Fibroblast of pulmonary artery (primary cell): ENCODE results near the gene DGKE.

Experiments
- DNase-seq: peaks from one replicate; pipeline ENCODE4 v3.0.0-alpha.2; 2010; ENCODE audit warnings: low read depth
- H3K4me3 ChIP-seq: replicated peaks from 2 replicates; pipeline ENCODE4 v1.5.1; 2011; ENCODE audit warnings: low read depth, mild to moderate bottlenecking, control low read depth, low read length, moderate library complexity
- CTCF ChIP-seq: IDR thresholded peaks from 2 replicates; pipeline ENCODE4 v1.5.1; 2011; ENCODE audit warnings: mild to moderate bottlenecking, control low read depth, low read length, inconsistent platforms; ENCODE audit errors: missing control alignments

Gene DGKE

GRCh38 chr17:56795221-56795865, 38.6 kb upstream of the DGKE start:
- no peak for DNase-seq
- no peak overlapping the region for H3K4me3 ChIP-seq
- TF ChIP-seq CTCF, result no peak

- no peak for TF ChIP-seq CTCF
- DNase-seq, result no peak
- no peak overlapping the region for H3K4me3 ChIP-seq
These were observed 37.4 kb upstream of the DGKE start for GRCh38 chr17:56796536-56796935.

- no peak for TF ChIP-seq CTCF
- peak; percentile 12 for DNase-seq
- no peak overlapping the region for H3K4me3 ChIP-seq
These were observed 35.0 kb upstream of the DGKE start for GRCh38 chr17:56798916-56799315.

GRCh38 chr17:56801459-56802178, 32.3 kb upstream of the DGKE start:
- H3K4me3 ChIP-seq, result no peak overlapping the region
- no peak for DNase-seq
- no peak for TF ChIP-seq CTCF

- H3K4me3 ChIP-seq, result no peak overlapping the region
- no peak for DNase-seq
- no peak for TF ChIP-seq CTCF
These were observed 30.9 kb upstream of the DGKE start for GRCh38 chr17:56803071-56803470.

GRCh38 chr17:56804454-56804853, 29.5 kb upstream of the DGKE start:
- no peak for TF ChIP-seq CTCF
- no peak overlapping the region for H3K4me3 ChIP-seq

GRCh38 chr17:56806949-56807348, 27.0 kb upstream of the DGKE start:
- no peak for TF ChIP-seq CTCF
- no peak overlapping the region for H3K4me3 ChIP-seq
- DNase-seq, result no peak

More at GRCh38 chr17:56804454-56804853, 29.5 kb upstream of the DGKE start:
- DNase-seq, result peak; percentile 16
